Measurements from ENCODE around the gene ATF3. TPM values are rescaled to one million over a fixed set of nuclear protein-coding genes. Genes with fewer than 3 reads are reported as not detected.

ATF3 gene
- polyA plus RNA-seq, 1 donor from 2014 or later, result 0.73 TPM

DNA sequence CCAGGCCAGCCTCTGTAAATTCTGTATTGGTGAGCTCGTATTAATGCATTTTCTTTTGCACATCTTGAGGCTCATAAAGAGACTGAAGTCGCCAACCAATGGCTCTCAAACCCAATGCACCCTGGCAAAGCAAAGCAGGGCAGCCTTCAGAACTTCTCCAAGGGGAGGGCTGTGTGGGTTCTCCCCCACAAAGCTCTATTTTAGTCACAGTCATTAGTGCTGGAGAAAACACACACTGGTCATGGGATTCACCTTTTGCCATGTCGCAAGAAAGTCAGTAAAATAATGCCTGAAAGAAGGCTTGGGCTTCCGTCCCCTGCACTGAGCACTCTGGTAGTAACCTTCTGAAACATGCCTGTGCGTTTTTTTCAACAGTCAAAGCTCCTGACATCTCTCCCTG lies 26.3 kb upstream of the ATF3 start:
- Mint-ChIP-seq H3K4me3 (no peak overlapping the region), H3K4me1 (peaks cover 0 to 2% (median 1%) of the 10 kb centered on the region in 3 donors), H3K27me3 (peaks cover 17% of the 10 kb centered on the region), H3K36me3 (peaks cover 1% of the 10 kb centered on the region), H3K9me3 (no peaks in the 10 kb centered on the region), H3K27ac (no peak overlapping the region)

DNA sequence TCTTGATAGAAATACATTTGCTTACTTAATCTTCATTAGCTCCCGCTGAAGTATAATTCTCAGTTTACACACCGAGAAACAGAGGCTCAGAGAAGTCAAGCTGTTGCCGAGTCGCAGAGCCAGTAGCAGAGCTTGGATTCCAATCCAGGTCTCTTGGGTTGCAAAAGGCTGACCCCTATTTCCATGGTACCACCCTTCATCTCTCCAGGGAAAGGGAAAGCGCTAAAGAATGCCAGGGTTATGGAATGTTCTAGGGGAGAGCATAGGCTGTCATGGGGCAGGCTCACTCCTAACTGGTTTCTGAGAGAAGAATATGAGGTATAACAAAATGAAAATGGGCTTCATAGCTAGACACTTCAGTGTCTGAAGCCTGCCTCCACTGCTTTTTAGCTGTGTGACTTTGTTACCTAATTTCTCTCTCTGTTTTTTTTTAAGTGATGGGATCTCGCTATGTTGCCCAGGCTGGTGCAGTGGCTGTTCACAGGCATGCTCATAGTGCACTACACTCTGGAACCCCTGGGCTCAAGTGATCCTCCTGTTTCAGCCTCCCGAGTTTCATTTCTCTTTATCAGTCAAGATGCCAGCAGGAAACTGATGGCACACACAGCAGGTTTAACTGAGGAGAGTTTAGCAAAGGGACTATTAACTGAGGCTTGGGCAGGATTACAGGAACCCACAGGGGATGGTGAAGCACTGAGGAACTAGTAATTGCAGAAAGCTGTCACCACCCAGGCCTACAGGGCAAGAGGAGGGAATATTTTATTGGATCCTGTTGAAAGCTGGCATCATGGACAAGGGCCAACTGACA lies 25.5 kb upstream of the ATF3 start:
- Mint-ChIP-seq H3K4me1 (peaks cover 0 to 2% (median 1%) of the 10 kb centered on the region in 3 donors), H3K27me3 (peaks cover 17% of the 10 kb centered on the region), H3K9me3 (peaks cover 0 to under 1% (median 0%) of the 10 kb centered on the region in 3 donors)

GRCh38 chr1:212583643-212584042 lies 24.9 kb upstream of the ATF3 start:
- peaks cover 1% of the 10 kb centered on the region for H3K36me3 Mint-ChIP-seq
- H3K4me3 Mint-ChIP-seq, result no peak overlapping the region
- peaks cover 0 to 2% (median 0%) of the 10 kb centered on the region in 3 donors for H3K9me3 Mint-ChIP-seq
- H3K4me1 Mint-ChIP-seq, result peaks cover 0 to 2% (median 1%) of the 10 kb centered on the region in 3 donors
- H3K27ac Mint-ChIP-seq, result peak overlapping the region in 1 of 3 donors; percentile 69
- peaks cover 15% of the 10 kb centered on the region for H3K27me3 Mint-ChIP-seq

More for the DNA sequence above, 25.5 kb upstream of the ATF3 start:
- Mint-ChIP-seq H3K4me3 (no peak overlapping the region), H3K36me3 (peaks cover 1% of the 10 kb centered on the region), H3K27ac (peak overlapping the region in 1 of 3 donors; percentile 69)

GRCh38 chr1:212584092-212584886 lies 24.3 kb upstream of the ATF3 start:
- no peak overlapping the region for H3K4me3 Mint-ChIP-seq
- H3K4me1 Mint-ChIP-seq, result peaks cover 0 to 2% (median 1%) of the 10 kb centered on the region in 3 donors
- peak overlapping the region in 1 of 3 donors; percentile 69 for H3K27ac Mint-ChIP-seq
- peaks cover 15% of the 10 kb centered on the region for H3K27me3 Mint-ChIP-seq
- peaks cover 1% of the 10 kb centered on the region for H3K36me3 Mint-ChIP-seq
- H3K9me3 Mint-ChIP-seq, result peaks cover 0 to 2% (median 0%) of the 10 kb centered on the region in 3 donors

DNA sequence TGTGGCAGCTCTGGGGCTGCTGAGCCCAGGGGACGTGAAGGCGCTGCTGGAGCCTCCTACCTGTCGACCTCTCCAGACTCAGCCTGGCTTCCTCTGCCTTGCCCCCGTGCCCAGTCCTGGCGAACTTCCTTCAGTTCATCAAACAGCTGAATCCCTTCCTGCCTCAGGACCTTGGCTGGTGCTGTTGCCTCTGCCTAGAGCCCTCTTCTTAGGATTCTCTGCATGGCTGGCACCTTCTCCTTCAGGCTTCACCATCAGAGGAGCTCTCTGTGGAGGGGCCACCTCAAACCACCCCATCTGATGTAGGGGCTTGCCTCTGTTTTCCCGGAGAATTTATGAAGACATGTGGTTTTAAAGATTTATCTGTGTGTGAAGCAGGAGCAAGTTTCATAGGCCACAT lies 23.4 kb upstream of the ATF3 start:
- peaks cover 0 to 1% (median under 1%) of the 10 kb centered on the region in 3 donors for H3K4me1 Mint-ChIP-seq

DNA sequence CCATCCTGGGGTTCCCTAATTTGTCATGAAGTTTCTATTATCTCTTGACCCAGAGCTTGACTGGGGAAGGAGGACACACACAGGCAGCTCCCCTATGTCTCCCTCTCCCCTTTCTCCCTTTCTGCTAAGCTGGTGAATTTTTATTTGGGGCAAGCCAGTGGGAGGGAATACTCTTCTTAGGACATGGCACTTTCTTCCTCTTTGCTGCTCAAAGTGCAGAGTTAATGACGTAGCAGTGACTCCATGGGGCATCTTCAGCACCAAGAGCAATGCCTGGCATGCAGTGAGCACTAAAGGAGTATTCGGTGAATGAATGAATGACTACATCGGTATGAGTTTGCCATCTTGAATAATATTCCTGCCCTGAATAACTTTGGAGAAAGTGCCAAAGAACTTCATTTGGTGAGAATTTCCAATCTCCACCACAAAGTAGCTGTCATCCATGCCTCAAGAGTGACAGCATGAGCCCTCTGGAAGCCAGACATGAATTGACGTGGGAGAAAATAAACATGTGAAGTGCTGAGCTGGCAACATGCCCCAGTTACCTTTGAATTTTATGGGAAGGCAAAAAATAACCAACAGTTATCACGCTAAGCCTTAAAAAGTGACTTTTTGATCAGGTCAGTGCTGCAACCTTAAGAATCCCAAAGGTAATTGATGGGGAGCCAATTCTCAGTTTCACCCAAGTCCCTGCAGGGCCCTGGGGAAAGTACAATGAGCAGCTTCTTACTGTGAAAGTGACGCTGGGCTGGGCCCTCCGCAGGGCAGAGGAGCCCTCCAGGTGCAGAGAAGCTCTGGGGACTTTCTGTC lies 22.1 kb upstream of the ATF3 start:
- no peaks in the 10 kb centered on the region for H3K4me1 Mint-ChIP-seq
- H3K4me3 Mint-ChIP-seq, result no peak overlapping the region
- H3K27ac Mint-ChIP-seq, result no peak overlapping the region
- peaks cover 1% of the 10 kb centered on the region for H3K36me3 Mint-ChIP-seq
- peaks cover 17% of the 10 kb centered on the region for H3K27me3 Mint-ChIP-seq
- peaks cover 0 to 2% (median 0%) of the 10 kb centered on the region in 3 donors for H3K9me3 Mint-ChIP-seq

More for the DNA sequence above, 23.4 kb upstream of the ATF3 start:
- Mint-ChIP-seq H3K4me3 (no peak overlapping the region), H3K9me3 (peaks cover 0 to 2% (median 0%) of the 10 kb centered on the region in 3 donors), H3K27ac (no peak overlapping the region), H3K36me3 (peaks cover 1% of the 10 kb centered on the region), H3K27me3 (peaks cover 13% of the 10 kb centered on the region)

DNA sequence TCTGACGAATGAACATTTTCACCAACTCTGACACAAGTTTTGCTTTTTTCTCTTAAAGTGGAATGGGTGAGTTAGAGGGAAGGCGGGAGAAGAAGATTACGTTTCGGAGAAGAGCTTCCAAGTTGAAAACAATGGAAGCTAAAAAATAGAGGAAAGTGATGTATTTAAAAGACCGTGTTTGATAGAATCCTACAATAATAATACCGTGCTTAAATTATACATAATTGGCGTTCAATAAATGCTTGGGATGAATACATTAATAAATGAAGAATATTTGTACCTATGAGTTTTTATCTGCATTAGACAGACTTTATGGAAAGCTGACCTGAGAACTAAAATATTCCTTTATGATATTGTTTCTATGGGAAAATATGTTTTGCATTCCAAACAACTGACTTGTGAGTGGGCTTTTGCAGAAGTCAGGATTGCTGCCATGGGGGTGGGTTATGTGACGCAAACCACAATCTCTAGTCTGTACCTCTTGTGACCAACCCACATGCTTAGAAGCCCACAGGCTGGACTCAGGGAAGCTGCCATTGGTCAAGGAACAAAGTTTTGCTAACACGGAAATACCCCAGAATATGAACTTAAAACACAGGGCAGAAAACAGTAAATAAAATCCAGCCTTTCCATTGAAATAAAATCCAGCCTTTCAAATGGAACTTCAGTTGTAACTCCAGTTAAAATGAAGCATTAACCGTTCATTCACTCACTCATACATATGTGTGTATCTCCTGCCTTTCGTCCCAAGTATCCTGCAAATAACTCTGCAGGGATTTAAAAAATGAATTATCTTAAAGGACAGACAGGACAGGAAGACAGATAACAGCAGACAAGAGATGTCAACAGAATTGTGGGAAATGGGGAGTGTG lies 21.3 kb upstream of the ATF3 start:
- peaks cover 17% of the 10 kb centered on the region for H3K27me3 Mint-ChIP-seq
- H3K4me1 Mint-ChIP-seq, result no peaks in the 10 kb centered on the region
- no peak overlapping the region for H3K27ac Mint-ChIP-seq
- peaks cover 1% of the 10 kb centered on the region for H3K36me3 Mint-ChIP-seq
- H3K9me3 Mint-ChIP-seq, result peaks cover 0 to 2% (median 0%) of the 10 kb centered on the region in 3 donors
- H3K4me3 Mint-ChIP-seq, result no peak overlapping the region

GRCh38 chr1:212587888-212588510 lies 20.6 kb upstream of the ATF3 start:
- Mint-ChIP-seq H3K27me3 (peaks cover 17% of the 10 kb centered on the region), H3K9me3 (peaks cover 0 to 2% (median 0%) of the 10 kb centered on the region in 3 donors), H3K4me1 (no peaks in the 10 kb centered on the region), H3K27ac (no peak overlapping the region), H3K4me3 (no peak overlapping the region), H3K36me3 (peaks cover 1% of the 10 kb centered on the region)

DNA sequence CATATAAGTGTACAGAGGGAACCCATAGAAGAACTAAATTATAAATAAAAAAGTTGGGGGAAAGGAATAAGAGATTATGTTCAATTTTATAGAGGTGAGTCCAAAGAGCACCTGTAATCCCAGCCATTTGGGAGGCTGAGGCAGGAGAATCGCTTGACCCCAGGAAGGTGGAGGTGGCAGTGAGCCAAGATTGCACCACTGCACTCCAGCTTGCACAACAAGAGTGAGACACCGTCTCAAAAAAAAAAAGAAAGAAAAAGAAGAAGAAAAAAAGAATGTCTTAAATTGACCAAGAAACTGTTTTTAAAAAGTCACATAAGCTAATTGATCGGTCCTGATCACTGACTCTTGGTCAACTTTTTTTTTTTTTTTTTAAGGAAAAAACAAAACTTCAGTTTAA lies 19.1 kb upstream of the ATF3 start:
- Mint-ChIP-seq H3K9me3 (peaks cover 0 to 2% (median 0%) of the 10 kb centered on the region in 3 donors), H3K4me1 (no peaks in the 10 kb centered on the region), H3K27me3 (peaks cover 12% of the 10 kb centered on the region), H3K27ac (no peak overlapping the region), H3K36me3 (peaks cover 1% of the 10 kb centered on the region), H3K4me3 (no peak overlapping the region)

- no peak overlapping the region for H3K4me3 Mint-ChIP-seq
- H3K27ac Mint-ChIP-seq, result no peak overlapping the region
- H3K27me3 Mint-ChIP-seq, result peaks cover 6% of the 10 kb centered on the region
- peaks cover 6 to 11% (median 7%) of the 10 kb centered on the region in 3 donors for H3K4me1 Mint-ChIP-seq
- peaks cover 0 to 2% (median 0%) of the 10 kb centered on the region in 3 donors for H3K9me3 Mint-ChIP-seq
- H3K36me3 Mint-ChIP-seq, result no peaks in the 10 kb centered on the region
Observed at GRCh38 chr1:212591922-212592321, 16.6 kb upstream of the ATF3 start.

DNA sequence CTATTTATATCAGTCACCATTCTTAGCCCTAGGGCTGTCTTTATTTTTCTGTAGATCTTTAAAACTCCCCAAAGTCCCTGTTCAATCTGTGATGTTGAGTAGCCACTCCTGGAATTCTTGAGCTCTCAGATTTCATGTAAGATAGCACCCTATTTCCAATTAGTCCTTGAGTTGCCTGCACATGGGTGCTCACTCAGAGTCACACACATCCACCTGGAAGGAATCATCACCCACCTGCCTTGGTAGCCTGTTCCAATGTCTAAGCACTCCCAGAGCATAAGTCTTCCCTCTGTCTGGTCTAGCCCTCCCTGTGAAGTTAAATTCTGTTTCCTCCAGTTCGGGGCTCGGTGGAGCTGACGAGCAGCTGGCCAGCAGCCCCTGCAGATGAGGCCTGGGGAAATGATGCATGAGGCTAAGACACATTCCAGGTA lies 14.7 kb upstream of the ATF3 start:
- peaks cover 0 to 2% (median 0%) of the 10 kb centered on the region in 3 donors for H3K9me3 Mint-ChIP-seq
- peaks cover 4% of the 10 kb centered on the region for H3K27me3 Mint-ChIP-seq
- H3K27ac Mint-ChIP-seq, result peak overlapping the region in 1 of 3 donors; percentile 74
- H3K4me1 Mint-ChIP-seq, result peaks cover 6 to 12% (median 11%) of the 10 kb centered on the region in 3 donors
- H3K36me3 Mint-ChIP-seq, result no peaks in the 10 kb centered on the region
- H3K4me3 Mint-ChIP-seq, result peak overlapping the region in 1 of 4 donors; percentile 36

DNA sequence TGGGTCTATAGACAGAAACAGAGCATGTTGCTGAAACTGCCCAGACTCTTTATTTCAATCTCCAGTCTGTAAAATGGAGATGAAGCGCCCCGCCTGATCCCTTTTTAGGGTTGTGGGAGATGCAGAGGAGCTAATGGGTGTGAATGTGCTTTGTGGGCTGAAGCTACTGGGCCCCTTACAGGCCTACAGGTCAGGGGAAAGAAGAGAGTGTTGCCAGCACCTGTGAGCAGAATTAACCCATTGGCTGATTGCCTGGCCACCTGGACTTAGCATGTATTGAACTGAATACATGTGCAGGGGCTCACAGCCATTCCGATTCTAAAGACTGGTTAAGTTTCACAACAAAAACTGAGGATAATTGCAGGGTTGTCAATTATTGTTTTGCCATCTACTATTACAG lies 13.9 kb upstream of the ATF3 start:
- Mint-ChIP-seq H3K27me3 (peaks cover 4% of the 10 kb centered on the region), H3K27ac (peak overlapping the region in 1 of 3 donors; percentile 57), H3K4me1 (peaks cover 6 to 12% (median 11%) of the 10 kb centered on the region in 3 donors), H3K9me3 (peaks cover 0 to 2% (median 0%) of the 10 kb centered on the region in 3 donors), H3K36me3 (no peaks in the 10 kb centered on the region), H3K4me3 (no peak overlapping the region)

- Mint-ChIP-seq H3K36me3 (no peaks in the 10 kb centered on the region), H3K4me3 (no peak overlapping the region), H3K27ac (no peak overlapping the region), H3K27me3 (peaks cover 4% of the 10 kb centered on the region), H3K9me3 (peaks cover 0 to 2% (median 0%) of the 10 kb centered on the region in 3 donors), H3K4me1 (peaks cover 6 to 12% (median 11%) of the 10 kb centered on the region in 3 donors)
Observed at GRCh38 chr1:212595229-212595628, 13.3 kb upstream of the ATF3 start.

Measured in IgD-negative memory B cell (primary cell).